Endothelial cell of umbilical vein (primary cell): ENCODE results near the gene KAZALD1. TPM values are rescaled to one million over a fixed set of nuclear protein-coding genes. Genes with fewer than 3 reads are reported as not detected.

Experiments
- BruUV-seq: library from RNA; stranded (reverse); fragments of 400-500 nt; replicated peaks from 2 replicates; lab custom pipeline; 2021; lab: Mats Ljungman, UMichigan
- CTCF ChIA-PET: fragments of 300-600, 350-600 bp; sonication (Branson Sonifier 250); formaldehyde crosslinking; loops from one replicate; lab custom pipeline; 2021; ENCODE audit warnings: antibody characterized with exemption, inconsistent platforms; lab: Charles Lee
- POLR2A ChIA-PET: fragments of 300-600, 350-600 bp; sonication (Branson Sonifier 250); formaldehyde crosslinking; loops from one replicate; lab custom pipeline; 2021; ENCODE audit warnings: antibody characterized with exemption, inconsistent platforms; lab: Charles Lee
- DNase-seq: peaks from one replicate; pipeline ENCODE4 v3.0.0-alpha.2; 2011; ENCODE audit warnings: low read depth, low spot score
- FAIRE-seq: peaks from 2 replicates; lab custom pipeline; 2011; peaks lifted over from hg19 to GRCh38; lab: Jason Lieb, UNC
- H2AFZ ChIP-seq: 2 replicates; pipeline ENCODE4 v1.6.0; 2012; ENCODE audit warnings: low read depth, low read length, control low read depth, inconsistent platforms
- H3K27ac ChIP-seq: 2 replicates; pipeline ENCODE4 v1.5.1; 2011; ENCODE audit warnings: low read depth, mild to moderate bottlenecking, control low read depth, low read length, moderate library complexity; ENCODE audit not compliant: insufficient read depth
- H3K27me3 ChIP-seq, 2 experiments: 2 replicates each; pipeline versions ENCODE4 v1.6.0 to v1.6.1; 2011; ENCODE audit warnings: low read length in 2 of 2, mixed read lengths in 1 of 2; ENCODE audit not compliant: control insufficient read depth in 2 of 2, insufficient read depth in 2 of 2
- H3K36me3 ChIP-seq, 2 experiments: 2 replicates in 1 of 2; 3 replicates in 1 of 2; pipeline ENCODE4 v1.5.1; 2011; ENCODE audit warnings: low read length in 2 of 2, mild to moderate bottlenecking in 1 of 2, moderate library complexity in 1 of 2; ENCODE audit not compliant: control insufficient read depth in 2 of 2, insufficient read depth in 2 of 2; ENCODE audit errors: extremely low read depth in 1 of 2
- H3K4me1 ChIP-seq: 3 replicates; pipeline ENCODE4 v1.5.1; 2011; ENCODE audit warnings: mild to moderate bottlenecking, low read length; ENCODE audit not compliant: control insufficient read depth, insufficient read depth; ENCODE audit errors: extremely low read depth
- H3K4me2 ChIP-seq: 2 replicates; pipeline ENCODE4 v1.6.1; 2011; ENCODE audit warnings: low read length, control low read depth, mixed read lengths; ENCODE audit not compliant: insufficient read depth
- H3K4me3 ChIP-seq, 3 experiments: fragments of 200-600 bp in 1 of 3; sonication (generic), shearing (Covaris generic) in 1 of 3; replicated peaks in 1 of 3; 2 replicates each; pipeline ENCODE4 v1.5.1; 2011 to 2016; ENCODE audit warnings: control low read depth in 3 of 3, low read length in 3 of 3, mild to moderate bottlenecking in 2 of 3, inconsistent platforms in 1 of 3, low read depth in 1 of 3, moderate library complexity in 1 of 3; ENCODE audit not compliant: insufficient read depth in 1 of 3
- H3K79me2 ChIP-seq: 2 replicates; pipeline ENCODE4 v1.6.0; 2012; ENCODE audit warnings: low read length, inconsistent platforms; ENCODE audit not compliant: control insufficient read depth, insufficient read depth
- H3K9ac ChIP-seq: replicated peaks from 2 replicates; pipeline ENCODE3; 2011; ENCODE audit warnings: low read length, control low read depth; ENCODE audit not compliant: insufficient read depth; ENCODE audit errors: extremely low read depth
- H3K9me1 ChIP-seq: replicated peaks from 3 replicates; pipeline ENCODE4 v1.6.0; 2011; ENCODE audit warnings: mild to moderate bottlenecking, low read length; ENCODE audit not compliant: control insufficient read depth, insufficient read depth; ENCODE audit errors: extremely low read depth
- H3K9me3 ChIP-seq: replicated peaks from 2 replicates; pipeline ENCODE4 v1.5.1; 2012; ENCODE audit warnings: low read length, inconsistent platforms; ENCODE audit not compliant: control insufficient read depth, insufficient read depth
- H4K20me1 ChIP-seq: replicated peaks from 2 replicates; pipeline ENCODE3; 2011; ENCODE audit warnings: mild to moderate bottlenecking, low read length; ENCODE audit not compliant: control insufficient read depth, insufficient read depth; ENCODE audit errors: extremely low read depth
- EZH2 ChIP-seq: IDR thresholded peaks from 2 replicates; pipeline ENCODE4 v1.6.1; 2012; ENCODE audit warnings: borderline replicate concordance, low read depth, mild to moderate bottlenecking, moderate library complexity, low read length, inconsistent platforms; ENCODE audit not compliant: severe bottlenecking
- FOS ChIP-seq: IDR thresholded peaks from 2 replicates; pipeline ENCODE4 v1.6.1; 2011; ENCODE audit warnings: mild to moderate bottlenecking, low read length, moderate library complexity, borderline replicate concordance; ENCODE audit not compliant: insufficient read depth
- GATA2 ChIP-seq: IDR thresholded peaks from 2 replicates; pipeline ENCODE4 v1.7.0; 2011; ENCODE audit warnings: low read depth, mild to moderate bottlenecking, moderate library complexity, mixed read lengths, low read length; ENCODE audit not compliant: insufficient read length, insufficient read depth
- JUN ChIP-seq: IDR thresholded peaks from 2 replicates; pipeline ENCODE4 v1.6.1; 2011; ENCODE audit warnings: borderline replicate concordance, low read depth; ENCODE audit not compliant: insufficient read length, insufficient read depth
- MYC ChIP-seq: IDR thresholded peaks from one replicate; pipeline ENCODE4 v1.6.1; 2011; ENCODE audit warnings: mild to moderate bottlenecking, low read depth, low read length
- POLR2A ChIP-seq: IDR thresholded peaks from 2 replicates; pipeline ENCODE4 v1.6.1; 2012; ENCODE audit warnings: low read depth, mild to moderate bottlenecking, control low read depth, low read length
- POLR2AphosphoS5 ChIP-seq: IDR thresholded peaks from 2 replicates; pipeline ENCODE4 v1.6.1; 2012; ENCODE audit warnings: low read depth, mild to moderate bottlenecking, control low read depth, low read length, moderate library complexity; ENCODE audit not compliant: insufficient read depth
- dilution Hi-C: fragments of 300-500 bp; cut with MboI; formaldehyde crosslinking; loops from one replicate; pipeline ENCODE4 v1.15.0; 2019; ENCODE audit warnings: low sequenced_read_pairs; ENCODE audit not compliant: extremely low pct_ligation_motif_present
- intact Hi-C: fragments of 100-400 bp; cut with micrococcal nuclease; formaldehyde crosslinking; loops from one replicate; pipeline ENCODE4 v1.10.0; 2022
- polyA plus RNA-seq, 4 experiments: library from polyadenylated mRNA; depleted of rRNA in 3 of 4; stranded (reverse) in 3 of 4; unstranded in 1 of 4; fragments of >200 nt; gene quantifications; 2 replicates each; pipeline versions ENCODE4 v1.2.1 to v1.2.3, GENCODE V29; 2011 to 2012; ENCODE audit warnings: missing spikeins in 1 of 4
- total RNA-seq: library from RNA; stranded (reverse); gene quantifications from 2 replicates; pipeline ENCODE4 v1.2.3, GENCODE V29; 2021
- TF ChIP-seq, protein P1 (sequence below), 2 donors: IDR thresholded peaks; 1 replicate in 1 of 2; 2 replicates in 1 of 2; pipeline ENCODE4 v1.5.1; 2011; ENCODE audit warnings: low read length in 2 of 2, mild to moderate bottlenecking in 2 of 2, moderate library complexity in 2 of 2, control low read depth in 1 of 2, inconsistent platforms in 1 of 2, low read depth in 1 of 2; ENCODE audit not compliant: insufficient read depth in 1 of 2; ENCODE audit errors: extremely low read depth in 1 of 2
- TF ChIP-seq, protein P2 (sequence below): IDR thresholded peaks from 2 replicates; pipeline ENCODE4 v1.6.1; 2011; ENCODE audit not compliant: insufficient read depth, insufficient read length

Gene KAZALD1
- total and polyA plus RNA-seq, 2 donors (not counting 3 experiments of a cell fraction or from before 2014, with no cell fraction given): 3.0 to 3.3 TPM

DNA sequence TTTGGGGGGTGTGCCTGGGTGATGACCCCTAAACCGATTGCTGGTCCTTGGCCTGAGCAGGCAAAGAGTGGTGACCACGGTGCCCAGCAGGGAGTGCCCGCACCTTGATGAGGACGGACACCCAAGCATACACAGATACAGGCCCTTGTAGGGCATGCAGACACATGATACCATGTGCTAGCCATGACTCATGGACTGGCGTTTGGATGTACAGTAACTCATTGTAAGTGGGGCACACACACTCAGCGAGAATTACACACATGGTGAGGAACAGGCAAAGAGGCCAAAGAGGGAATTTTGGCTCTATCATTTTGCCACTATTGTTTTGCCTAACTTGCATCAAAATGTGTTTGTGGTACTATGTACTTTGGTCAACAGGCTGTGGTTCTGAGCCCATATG is 24.1 kb downstream of the KAZALD1 start:
- ChIA-PET CTCF (interaction anchor here (1.2 to 6.7 kb wide), 3 partner anchors 11 to 56 kb away, joined by 5 to 52 read pairs (median 7); no protein-coding TSS in a partner anchor), POLR2A (no interaction called here)
- TF ChIP-seq MYC: no peak
- no peak for TF ChIP-seq POLR2AphosphoS5
- no peak for TF ChIP-seq POLR2A
- no peak for TF ChIP-seq JUN
- TF ChIP-seq, protein P1, sequence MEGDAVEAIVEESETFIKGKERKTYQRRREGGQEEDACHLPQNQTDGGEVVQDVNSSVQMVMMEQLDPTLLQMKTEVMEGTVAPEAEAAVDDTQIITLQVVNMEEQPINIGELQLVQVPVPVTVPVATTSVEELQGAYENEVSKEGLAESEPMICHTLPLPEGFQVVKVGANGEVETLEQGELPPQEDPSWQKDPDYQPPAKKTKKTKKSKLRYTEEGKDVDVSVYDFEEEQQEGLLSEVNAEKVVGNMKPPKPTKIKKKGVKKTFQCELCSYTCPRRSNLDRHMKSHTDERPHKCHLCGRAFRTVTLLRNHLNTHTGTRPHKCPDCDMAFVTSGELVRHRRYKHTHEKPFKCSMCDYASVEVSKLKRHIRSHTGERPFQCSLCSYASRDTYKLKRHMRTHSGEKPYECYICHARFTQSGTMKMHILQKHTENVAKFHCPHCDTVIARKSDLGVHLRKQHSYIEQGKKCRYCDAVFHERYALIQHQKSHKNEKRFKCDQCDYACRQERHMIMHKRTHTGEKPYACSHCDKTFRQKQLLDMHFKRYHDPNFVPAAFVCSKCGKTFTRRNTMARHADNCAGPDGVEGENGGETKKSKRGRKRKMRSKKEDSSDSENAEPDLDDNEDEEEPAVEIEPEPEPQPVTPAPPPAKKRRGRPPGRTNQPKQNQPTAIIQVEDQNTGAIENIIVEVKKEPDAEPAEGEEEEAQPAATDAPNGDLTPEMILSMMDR (IDR thresholded peaks at IDR 0.05; ENCODE audit: extremely low read depth in 1 of 2, insufficient read depth in 1 of 2, low read depth in 1 of 2, low read length in 2 of 2): no peak
- no peak for TF ChIP-seq FOS
- dilution Hi-C loops (no loop called here), intact Hi-C loops (no loop called here)
- no peak for DNase-seq
- Histone ChIP-seq H3K4me3 (no peak overlapping the region), H4K20me1 (no peaks in the 10 kb centered on the region), H3K4me2 (no peak overlapping the region), H3K79me2 (no peaks in the 10 kb centered on the region), H2AFZ (no peak overlapping the region), H3K9me3 (no peaks in the 10 kb centered on the region), H3K27me3 (peaks cover 23 to 30% of the 10 kb centered on the region in 2 experiments), H3K9ac (no peak overlapping the region), H3K9me1 (no peaks in the 10 kb centered on the region), H3K36me3 (no peaks in the 10 kb centered on the region), H3K27ac (no peak overlapping the region), H3K4me1 (no peaks in the 10 kb centered on the region)
- BruUV-seq: no TSS peak
- no peak for FAIRE-seq

DNA sequence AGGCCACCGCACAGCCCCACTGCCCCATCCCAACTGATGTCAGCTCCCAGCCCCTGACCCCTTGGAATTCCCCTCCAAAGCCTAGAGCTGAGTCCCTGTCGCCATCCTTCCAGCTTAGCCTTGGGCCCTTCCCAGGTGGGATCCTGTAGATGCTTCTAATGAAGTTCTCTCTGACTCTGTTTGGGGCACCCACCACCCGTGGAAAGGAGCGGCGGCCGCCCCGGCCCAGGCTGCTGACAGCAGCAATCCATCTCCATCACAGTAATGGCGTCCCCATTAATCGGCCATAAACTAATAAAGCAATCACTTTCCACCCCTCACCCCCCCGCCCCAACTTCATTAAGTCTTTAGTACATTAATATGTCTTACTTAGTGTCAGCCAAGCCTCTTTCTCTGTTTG is 25.6 kb downstream of the KAZALD1 start:
- H3K27me3 ChIP-seq: peaks cover 28 to 33% of the 10 kb centered on the region in 2 experiments
- no TSS peak for BruUV-seq

More for the DNA sequence above, 25.6 kb downstream of the KAZALD1 start:
- POLR2A ChIA-PET: no interaction called here
- Histone ChIP-seq H3K4me3 (no peak overlapping the region), H4K20me1 (no peaks in the 10 kb centered on the region), H3K4me2 (no peak overlapping the region), H3K9me3 (no peaks in the 10 kb centered on the region), H3K79me2 (no peaks in the 10 kb centered on the region), H3K36me3 (no peaks in the 10 kb centered on the region), H3K4me1 (no peaks in the 10 kb centered on the region), H3K9ac (no peak overlapping the region), H3K9me1 (no peaks in the 10 kb centered on the region), H3K27ac (no peak overlapping the region), H2AFZ (no peak overlapping the region)
- TF ChIP-seq POLR2A (no peak), POLR2AphosphoS5 (no peak), GATA2 (no peak), EZH2 (no peak), JUN (no peak), FOS (no peak), MYC (no peak)
- TF ChIP-seq, protein P2, sequence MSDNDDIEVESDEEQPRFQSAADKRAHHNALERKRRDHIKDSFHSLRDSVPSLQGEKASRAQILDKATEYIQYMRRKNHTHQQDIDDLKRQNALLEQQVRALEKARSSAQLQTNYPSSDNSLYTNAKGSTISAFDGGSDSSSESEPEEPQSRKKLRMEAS: no peak
- TF ChIP-seq, protein P1 (IDR thresholded peaks at IDR 0.05; ENCODE audit: extremely low read depth in 1 of 2, insufficient read depth in 1 of 2, low read depth in 1 of 2, low read length in 2 of 2): no peak
- FAIRE-seq (no peak), DNase-seq (no peak)
- dilution Hi-C loops: no loop called here
- intact Hi-C loops: no loop called here
- CTCF ChIA-PET: interaction anchor here (1.5 to 6.7 kb wide), 2 partner anchors 9 to 55 kb away, joined by 7 to 52 read pairs; no protein-coding TSS in a partner anchor
